ENCODE results near the gene NKD1. TPM values are rescaled to one million over a fixed set of nuclear protein-coding genes. Genes with fewer than 3 reads are reported as not detected.
"Not testable (repeated sequence)": the region's sequence is repeated elsewhere in the genome, so short reads cannot be mapped to it uniquely, and the experiment has no call there.

NKD1 gene, protein sequence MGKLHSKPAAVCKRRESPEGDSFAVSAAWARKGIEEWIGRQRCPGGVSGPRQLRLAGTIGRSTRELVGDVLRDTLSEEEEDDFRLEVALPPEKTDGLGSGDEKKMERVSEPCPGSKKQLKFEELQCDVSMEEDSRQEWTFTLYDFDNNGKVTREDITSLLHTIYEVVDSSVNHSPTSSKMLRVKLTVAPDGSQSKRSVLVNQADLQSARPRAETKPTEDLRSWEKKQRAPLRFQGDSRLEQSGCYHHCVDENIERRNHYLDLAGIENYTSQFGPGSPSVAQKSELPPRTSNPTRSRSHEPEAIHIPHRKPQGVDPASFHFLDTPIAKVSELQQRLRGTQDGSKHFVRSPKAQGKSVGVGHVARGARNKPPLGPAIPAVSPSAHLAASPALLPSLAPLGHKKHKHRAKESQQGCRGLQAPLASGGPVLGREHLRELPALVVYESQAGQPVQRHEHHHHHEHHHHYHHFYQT
- 10 to 100 TPM in 1 of 8 experiments, 1 to 10 TPM in 4, under 1 TPM in 3; 0.13 to 20.0 (median 1.2) TPM for total RNA-seq

DNA sequence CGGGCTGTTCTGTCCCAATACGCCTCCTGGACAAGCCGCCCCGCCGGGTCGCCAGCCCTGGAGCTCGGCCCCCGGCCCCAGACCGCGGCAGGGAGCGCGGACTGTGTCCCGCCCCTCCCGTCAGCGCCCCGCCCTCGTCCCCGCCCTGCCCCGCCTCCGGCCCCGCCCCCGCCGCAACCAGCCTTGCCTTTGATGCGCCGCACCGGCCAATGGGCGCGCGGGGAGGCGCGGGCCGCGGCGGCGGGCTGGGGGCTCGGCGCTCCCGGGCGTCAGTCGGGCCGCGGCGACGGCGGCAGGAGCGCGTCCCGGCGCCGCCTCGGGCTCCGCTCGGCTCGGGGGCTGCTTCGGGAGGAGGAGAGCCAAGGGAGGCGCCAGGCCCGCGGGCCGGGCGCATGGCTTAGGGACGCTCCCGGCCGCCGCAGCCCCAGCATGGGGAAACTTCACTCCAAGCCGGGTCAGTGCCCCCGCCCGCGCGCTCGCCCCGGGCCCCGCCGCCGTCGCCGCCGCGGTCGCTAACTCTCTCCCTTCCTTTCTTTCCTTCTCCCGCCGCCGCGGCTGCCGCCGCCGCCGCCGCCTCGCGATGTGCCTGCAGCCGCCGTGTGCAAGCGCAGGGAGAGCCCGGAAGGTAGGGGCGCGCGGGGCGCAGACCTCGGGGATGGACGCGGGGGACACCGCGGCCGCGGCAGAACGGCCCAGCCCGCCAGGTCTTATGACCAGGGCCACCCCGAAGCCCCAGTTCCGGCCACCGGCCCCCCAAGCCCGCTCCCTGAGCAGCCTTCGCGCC lies at the start of gene NKD1:
Gene NKD1 (plus strand): TSS at position 272 of the 784 bp plus-strand sequence. CDS start 158 bp downstream, at position 430.
- 10% methylated on average over 4 of the region's 113 CpGs; no CpG with 5 or more reads in 9 of the 10 experiments for WGBS, 10 experiments
- peak within 1 kb of the TSS; percentile 51 to 87 (median 61) for H3K4me3 ChIP-seq
- H3K4me1 ChIP-seq (replicated peaks in 1 of 2) = peaks cover 0 to 24% of the 10 kb centered on the region in 2 donors
- ATAC-seq (replicated peaks in 6 of 8) = peak; percentile 71 to 90 (median 86)
- no peak within 1 kb of the TSS for H3K27ac ChIP-seq
- in situ Hi-C loops (cut with MboI; ENCODE audit: low pct_unique_long_range_greater_than_20kb in 2 of 9, low sequenced_read_pairs in 9 of 9, unreplicated experiment in 9 of 9) = loop anchor here in 1 of 9 experiments (25.0 kb wide), 1 partner anchor 161 kb away; no protein-coding TSS in a partner anchor

DNA sequence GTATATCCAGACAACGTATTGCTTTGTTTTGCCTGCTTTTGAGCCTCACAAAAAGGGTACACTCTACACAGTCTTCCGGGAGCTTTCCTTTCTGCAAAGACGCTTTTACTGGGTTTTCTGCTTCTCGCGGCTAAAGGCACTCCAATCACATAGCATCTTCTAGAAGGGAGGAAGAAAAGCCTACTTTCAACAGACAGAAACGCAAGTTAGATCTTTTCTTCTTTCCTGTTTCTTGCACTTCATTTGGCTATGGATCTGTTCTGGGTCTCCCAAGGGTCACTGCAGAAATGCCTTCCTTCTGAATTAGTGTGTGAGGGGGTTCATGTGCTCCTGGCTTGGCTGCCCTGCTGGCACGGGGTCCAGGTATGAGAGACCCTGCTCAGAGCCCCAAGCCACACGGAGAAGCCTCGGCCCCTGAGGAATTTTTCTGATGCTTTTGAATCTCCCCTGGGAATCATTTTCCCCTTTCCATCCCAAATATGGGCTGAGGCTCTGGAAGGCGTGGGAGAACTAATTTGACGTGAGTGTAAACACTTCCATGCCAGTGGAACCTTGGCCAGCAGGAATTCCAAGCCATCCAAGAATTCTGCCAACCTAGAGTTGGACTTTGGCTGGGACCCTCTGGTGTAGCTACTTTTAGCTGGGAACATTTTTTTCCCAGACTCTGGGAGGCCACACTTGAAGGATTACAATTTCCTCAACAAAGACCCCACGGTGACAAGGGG lies 49.6 kb upstream of the NKD1 start:
- no peak for ATAC-seq (replicated peaks in 6 of 8)
- Histone ChIP-seq H3K4me1 (replicated peaks in 1 of 2) (no peaks in the 10 kb centered on the region), H3K4me3 (no peak overlapping the region), H3K27ac (no peak overlapping the region)
- in situ Hi-C loops (cut with MboI; ENCODE audit: low pct_unique_long_range_greater_than_20kb in 2 of 9, low sequenced_read_pairs in 9 of 9, unreplicated experiment in 9 of 9) = loop anchor here in 1 of 9 experiments (25.0 kb wide), 1 partner anchor 111 kb away; no protein-coding TSS in a partner anchor
- 0 to 74% (median 52%) methylated on average over 1 to 10 of the region's 12 CpGs for WGBS, 10 experiments

DNA sequence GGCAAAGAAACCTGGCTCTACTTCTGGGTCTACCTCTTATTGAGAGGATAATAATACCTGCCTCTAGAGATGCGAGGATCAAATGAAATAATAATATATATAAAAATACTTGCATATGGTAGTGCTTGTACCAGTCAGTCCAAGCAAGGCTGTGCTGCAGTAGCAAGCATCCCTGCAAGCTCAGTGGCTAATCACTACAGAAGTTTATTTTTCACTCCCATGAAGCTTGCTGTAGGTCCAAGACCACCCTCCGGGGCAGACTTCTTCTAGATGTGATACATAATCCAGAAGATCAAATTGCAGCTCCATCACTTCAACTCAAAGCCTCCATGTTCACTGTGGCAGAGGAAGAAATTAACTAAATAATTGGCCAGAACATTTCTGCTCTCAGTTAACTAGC lies 48.9 kb upstream of the NKD1 start:
- ATAC-seq (replicated peaks in 6 of 8) = no peak

DNA sequence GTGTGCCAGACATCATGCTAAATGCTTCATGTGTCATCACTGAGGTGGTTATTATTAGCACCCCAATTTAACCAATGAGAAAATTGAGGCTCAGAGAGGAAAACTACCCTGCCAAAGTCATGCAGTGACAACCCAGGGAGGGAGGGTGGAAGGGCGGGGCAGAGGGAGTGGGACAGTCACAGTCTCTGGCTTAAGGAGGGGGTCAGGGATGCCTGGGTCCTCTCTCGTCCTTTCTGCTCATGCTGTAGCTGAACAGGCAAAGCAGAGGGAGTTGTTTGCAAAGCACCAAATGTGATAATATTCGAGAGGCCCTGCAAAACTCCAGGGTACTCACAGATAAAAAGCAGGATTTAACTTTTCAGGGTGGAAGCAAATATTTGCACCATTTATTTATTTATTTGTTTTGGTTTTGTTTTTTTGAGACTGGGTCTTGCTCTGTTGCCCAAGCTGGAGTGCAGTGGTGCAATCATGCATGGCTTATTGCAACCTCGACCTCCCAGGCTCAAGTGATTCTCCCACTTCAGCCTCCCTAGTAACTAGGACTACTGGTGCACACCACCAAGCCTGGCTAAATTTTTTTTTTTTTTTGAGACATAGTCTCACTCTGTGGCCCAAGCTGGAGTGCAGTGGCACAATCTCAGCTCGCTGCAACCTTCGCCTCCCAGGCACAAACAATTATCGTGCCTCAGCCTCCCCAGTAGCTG lies 47.9 kb upstream of the NKD1 start:
- H3K4me1 ChIP-seq (replicated peaks in 1 of 2) = peaks cover 3 to 4% of the 10 kb centered on the region in 2 donors
- ATAC-seq (replicated peaks in 6 of 8) = no peak
- in situ Hi-C loops (cut with MboI; ENCODE audit: low pct_unique_long_range_greater_than_20kb in 2 of 9, low sequenced_read_pairs in 9 of 9, unreplicated experiment in 9 of 9) = no loop called here
- no peak overlapping the region for H3K4me3 ChIP-seq
- H3K27ac ChIP-seq = no peak overlapping the region
- 40 to 90% (median 86%) methylated on average over 1 to 5 of the region's 7 CpGs; no CpG with 5 or more reads in 3 of the 10 experiments for WGBS, 10 experiments

More for the DNA sequence above, 48.9 kb upstream of the NKD1 start:
- 36 to 100% (median 100%) methylated on average over 1 to 2 of the region's 2 CpGs; no CpG with 5 or more reads in 3 of the 10 experiments for WGBS, 10 experiments
- in situ Hi-C loops (cut with MboI; ENCODE audit: low pct_unique_long_range_greater_than_20kb in 2 of 9, low sequenced_read_pairs in 9 of 9, unreplicated experiment in 9 of 9) = loop anchor here in 1 of 9 experiments (25.0 kb wide), 1 partner anchor 112 kb away; no protein-coding TSS in a partner anchor
- no peaks in the 10 kb centered on the region for H3K4me1 ChIP-seq (replicated peaks in 1 of 2)
- no peak overlapping the region for H3K4me3 ChIP-seq
- no peak overlapping the region for H3K27ac ChIP-seq

DNA sequence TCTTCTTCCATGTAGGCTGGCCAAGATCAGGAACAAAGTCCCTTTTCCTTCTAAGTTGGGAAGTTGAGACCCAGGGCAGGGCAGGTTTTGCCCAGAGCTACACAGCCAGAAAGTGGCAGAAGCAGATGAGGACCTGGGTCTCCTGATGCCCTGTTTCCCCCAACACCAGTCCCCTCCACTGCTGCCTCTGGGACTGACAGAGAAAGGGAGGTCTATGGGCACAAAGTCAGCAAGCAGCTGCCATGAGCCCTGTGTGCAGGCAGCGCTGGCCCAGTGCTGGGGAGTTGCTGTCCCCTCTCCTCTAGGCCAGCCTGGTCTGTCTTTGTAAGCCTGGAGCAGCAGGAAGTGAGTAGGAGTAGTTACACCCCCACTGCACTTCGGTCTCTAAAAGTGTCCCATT lies 46.9 kb upstream of the NKD1 start:
- ATAC-seq (replicated peaks in 6 of 8) = no peak
- in situ Hi-C loops (cut with MboI; ENCODE audit: low pct_unique_long_range_greater_than_20kb in 2 of 9, low sequenced_read_pairs in 9 of 9, unreplicated experiment in 9 of 9) = no loop called here
- Histone ChIP-seq H3K4me1 (replicated peaks in 1 of 2) (peaks cover 12 to 13% of the 10 kb centered on the region in 2 donors), H3K4me3 (no peak overlapping the region), H3K27ac (no peak overlapping the region)
- WGBS, 10 experiments = 33 to 100% (median 63%) methylated on average over 1 of the region's 2 CpGs; no CpG with 5 or more reads in 6 of the 10 experiments

DNA sequence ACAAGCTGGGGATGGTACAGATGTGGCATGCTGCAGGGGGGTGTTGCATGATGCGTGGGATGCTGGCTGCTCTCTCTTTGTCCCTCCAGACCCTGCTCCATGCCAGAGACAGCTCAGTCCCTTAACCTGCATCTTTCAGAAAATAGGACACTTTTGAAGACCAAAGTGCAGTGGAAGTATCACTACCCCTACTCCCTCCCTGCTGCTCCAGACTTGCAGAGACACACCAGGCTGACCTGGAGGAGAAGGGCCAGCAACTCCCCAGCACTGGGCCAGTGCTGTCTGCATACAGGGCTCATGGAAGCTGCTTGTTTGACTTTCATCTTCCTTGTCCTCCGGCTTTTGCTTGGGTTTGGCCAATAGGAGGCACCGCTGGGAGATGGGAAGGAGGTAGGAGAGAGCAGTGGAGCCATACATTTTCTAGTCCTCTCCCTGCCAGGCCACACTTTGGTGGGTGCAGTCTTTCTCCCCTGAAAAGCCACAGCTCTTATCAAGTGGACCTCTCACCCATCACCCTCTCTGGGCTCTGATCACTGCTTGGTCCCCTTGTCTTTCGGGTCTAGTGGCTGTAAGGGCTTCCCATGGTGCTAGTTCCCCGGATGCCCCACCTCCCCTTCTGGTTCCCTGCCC lies 46.1 kb upstream of the NKD1 start:
- 20 to 100% (median 78%) methylated on average over 1 to 2 of the region's 5 CpGs; no CpG with 5 or more reads in 6 of the 10 experiments for WGBS, 10 experiments
- Histone ChIP-seq H3K27ac (no peak overlapping the region), H3K4me1 (replicated peaks in 1 of 2) (peaks cover 14 to 20% of the 10 kb centered on the region in 2 donors), H3K4me3 (no peak overlapping the region)
- in situ Hi-C loops (cut with MboI; ENCODE audit: low pct_unique_long_range_greater_than_20kb in 2 of 9, low sequenced_read_pairs in 9 of 9, unreplicated experiment in 9 of 9) = no loop called here
- ATAC-seq (replicated peaks in 6 of 8) = no peak

DNA sequence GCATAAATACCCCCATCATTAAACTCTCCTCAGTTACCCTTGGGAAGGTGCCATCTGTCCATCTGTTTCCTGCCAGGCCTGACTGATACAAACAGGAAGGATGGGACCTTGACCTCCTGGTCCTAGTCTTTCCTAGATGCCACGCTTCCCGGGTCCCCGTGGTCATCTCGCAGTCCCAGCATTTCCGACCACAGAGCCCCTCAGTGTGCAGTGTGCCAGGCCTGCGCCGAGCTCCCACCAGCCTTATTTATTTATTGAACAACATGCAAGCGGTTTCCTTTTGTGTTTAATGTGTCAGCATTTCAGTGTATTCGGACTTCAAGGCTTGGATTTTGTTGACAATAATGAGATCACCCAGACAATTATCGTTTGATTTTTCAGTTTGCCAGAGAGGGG lies 45.6 kb upstream of the NKD1 start:
- 0 to 95% (median 40%) methylated on average over 1 to 9 of the region's 10 CpGs; no CpG with 5 or more reads in 2 of the 10 experiments for whole genome bisulfite sequencing, 10 experiments
- no peak overlapping the region for H3K27ac ChIP-seq
- no peak for ATAC-seq (replicated peaks in 6 of 8)
- no peak overlapping the region for H3K4me3 ChIP-seq
- in situ Hi-C loops (cut with MboI; ENCODE audit: low pct_unique_long_range_greater_than_20kb in 2 of 9, low sequenced_read_pairs in 9 of 9, unreplicated experiment in 9 of 9) = no loop called here
- peaks cover 14 to 20% of the 10 kb centered on the region in 2 donors for H3K4me1 ChIP-seq (replicated peaks in 1 of 2)

DNA sequence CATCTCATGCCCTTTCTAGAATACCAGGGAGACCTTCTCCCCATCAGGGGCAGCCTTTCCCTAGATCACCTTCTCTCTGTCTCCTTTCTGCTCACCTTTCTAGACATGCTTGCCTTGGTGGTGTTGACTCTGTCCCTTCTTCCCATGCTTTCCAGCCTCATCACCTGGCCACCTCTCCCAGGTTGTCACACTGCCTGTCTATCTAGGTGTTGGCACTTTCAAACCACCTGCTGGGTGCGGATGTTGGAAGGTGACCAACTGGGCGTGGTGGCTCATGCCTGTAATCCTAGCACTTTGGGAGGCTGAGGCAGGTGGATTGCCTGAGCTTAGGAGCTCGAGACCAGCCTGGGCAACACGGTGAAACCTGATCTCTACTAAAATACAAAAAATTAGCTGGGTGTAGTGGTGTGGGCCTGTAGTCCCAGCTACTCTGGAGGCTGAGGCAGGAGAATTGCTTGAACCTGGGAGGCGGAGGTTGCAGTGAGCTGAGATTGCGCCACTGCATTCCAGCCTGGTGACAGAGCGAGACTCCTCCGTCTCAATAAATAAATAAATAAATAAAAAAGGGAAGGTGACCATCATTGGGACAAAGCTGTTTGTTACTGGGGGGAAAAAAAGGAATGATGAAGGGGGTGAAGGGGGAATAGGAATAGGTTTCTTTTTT lies 44.2 kb upstream of the NKD1 start:
- H3K27ac ChIP-seq; ATAC-seq (replicated peaks in 6 of 8); H3K4me3 ChIP-seq; in situ Hi-C loops (cut with MboI; ENCODE audit: low pct_unique_long_range_greater_than_20kb in 2 of 9, low sequenced_read_pairs in 9 of 9, unreplicated experiment in 9 of 9): not testable (repeated sequence)
- WGBS, 10 experiments = 50 to 100% (median 100%) methylated on average over 2 to 6 of the region's 8 CpGs; no CpG with 5 or more reads in 4 of the 10 experiments
- H3K4me1 ChIP-seq (replicated peaks in 1 of 2) = peaks cover 14 to 20% of the 10 kb centered on the region in 2 donors

DNA sequence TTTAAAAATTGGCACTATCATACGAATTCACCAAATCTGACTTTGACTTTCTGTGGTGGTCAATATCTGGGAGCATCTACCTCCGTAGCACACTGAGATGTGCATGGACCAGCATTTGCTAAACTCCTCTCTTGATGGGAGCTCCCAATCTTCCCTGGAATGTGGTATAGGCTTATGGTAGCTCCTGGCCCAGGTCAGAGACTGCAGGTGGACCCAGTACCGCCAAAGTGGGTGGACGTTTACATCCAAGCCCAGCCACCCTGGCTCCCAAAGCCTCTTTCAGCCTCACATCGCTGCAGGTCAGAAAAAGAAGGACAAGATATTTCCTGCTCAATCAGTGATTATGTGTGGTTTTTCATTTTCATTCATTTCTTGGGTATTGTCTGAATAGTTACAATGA lies 43.1 kb upstream of the NKD1 start:
- no peak for ATAC-seq (replicated peaks in 6 of 8)
- Histone ChIP-seq H3K4me3 (no peak overlapping the region), H3K4me1 (replicated peaks in 1 of 2) (peaks cover 14 to 20% of the 10 kb centered on the region in 2 donors), H3K27ac (no peak overlapping the region)
- in situ Hi-C loops (cut with MboI; ENCODE audit: low pct_unique_long_range_greater_than_20kb in 2 of 9, low sequenced_read_pairs in 9 of 9, unreplicated experiment in 9 of 9) = no loop called here
- WGBS, 10 experiments = 20 to 100% (median 89%) methylated on average over 1 to 4 of the region's 5 CpGs; no CpG with 5 or more reads in 2 of the 10 experiments

DNA sequence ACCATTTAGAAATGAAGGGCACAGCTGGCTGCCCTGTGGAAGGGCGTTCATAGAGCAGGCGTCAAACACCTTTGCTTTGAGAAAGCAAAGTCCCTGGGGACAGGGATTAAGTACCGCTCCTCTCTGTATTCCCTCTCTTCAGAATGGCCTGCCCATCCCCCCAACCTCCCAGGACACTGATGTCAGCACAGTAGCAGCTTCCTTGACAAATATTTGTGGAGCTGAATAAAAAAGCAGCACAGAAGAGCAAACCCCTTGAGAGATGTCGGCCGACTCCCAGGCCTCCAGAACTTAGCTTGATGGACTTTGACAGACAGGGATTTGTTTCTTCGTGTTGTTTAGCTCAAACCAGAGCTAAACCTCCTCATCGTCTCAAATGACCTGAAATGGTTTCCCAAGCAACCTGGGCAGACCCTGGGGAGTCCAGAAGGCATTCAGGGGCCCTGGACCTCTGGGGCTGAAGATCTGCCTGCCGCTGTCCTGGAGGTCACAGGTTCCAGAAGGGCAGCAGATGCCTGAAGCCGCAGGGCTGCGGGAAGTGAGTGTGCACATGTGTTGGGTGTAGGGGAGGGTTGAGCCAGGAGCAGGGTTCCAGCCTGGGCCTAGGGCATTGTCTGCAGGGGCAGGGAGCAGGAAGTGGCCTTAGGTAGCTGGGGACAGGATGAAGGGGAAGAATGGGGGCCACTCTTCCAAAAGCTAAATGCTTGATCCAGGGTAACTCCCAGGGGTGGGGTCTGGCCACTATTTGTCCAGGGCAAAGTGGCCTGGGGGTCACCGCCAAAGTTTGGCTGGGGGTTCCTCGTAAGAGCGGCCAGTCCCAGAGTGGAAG lies 42.3 kb upstream of the NKD1 start:
- H3K4me3 ChIP-seq = no peak overlapping the region
- peak overlapping the region; percentile 26 to 56 for H3K27ac ChIP-seq
- WGBS, 10 experiments = 20 to 63% (median 50%) methylated on average over 1 to 7 of the region's 13 CpGs; no CpG with 5 or more reads in 3 of the 10 experiments
- in situ Hi-C loops (cut with MboI; ENCODE audit: low pct_unique_long_range_greater_than_20kb in 2 of 9, low sequenced_read_pairs in 9 of 9, unreplicated experiment in 9 of 9) = no loop called here
- peaks cover 14 to 20% of the 10 kb centered on the region in 2 donors for H3K4me1 ChIP-seq (replicated peaks in 1 of 2)
- ATAC-seq (replicated peaks in 6 of 8) = peak in 5 of 8 experiments; percentile 97 to 98 (median 97)

All from motor neuron (in vitro differentiated cells).